ENCODE results near the gene PRM2. TPM values are rescaled to one million over a fixed set of nuclear protein-coding genes. Genes with fewer than 3 reads are reported as not detected.
"Not testable (repeated sequence)": the region's sequence is repeated elsewhere in the genome, so short reads cannot be mapped to it uniquely, and the experiment has no call there.

Gene PRM2
- total RNA-seq, 1 donor from 2014 or later: not detected

DNA sequence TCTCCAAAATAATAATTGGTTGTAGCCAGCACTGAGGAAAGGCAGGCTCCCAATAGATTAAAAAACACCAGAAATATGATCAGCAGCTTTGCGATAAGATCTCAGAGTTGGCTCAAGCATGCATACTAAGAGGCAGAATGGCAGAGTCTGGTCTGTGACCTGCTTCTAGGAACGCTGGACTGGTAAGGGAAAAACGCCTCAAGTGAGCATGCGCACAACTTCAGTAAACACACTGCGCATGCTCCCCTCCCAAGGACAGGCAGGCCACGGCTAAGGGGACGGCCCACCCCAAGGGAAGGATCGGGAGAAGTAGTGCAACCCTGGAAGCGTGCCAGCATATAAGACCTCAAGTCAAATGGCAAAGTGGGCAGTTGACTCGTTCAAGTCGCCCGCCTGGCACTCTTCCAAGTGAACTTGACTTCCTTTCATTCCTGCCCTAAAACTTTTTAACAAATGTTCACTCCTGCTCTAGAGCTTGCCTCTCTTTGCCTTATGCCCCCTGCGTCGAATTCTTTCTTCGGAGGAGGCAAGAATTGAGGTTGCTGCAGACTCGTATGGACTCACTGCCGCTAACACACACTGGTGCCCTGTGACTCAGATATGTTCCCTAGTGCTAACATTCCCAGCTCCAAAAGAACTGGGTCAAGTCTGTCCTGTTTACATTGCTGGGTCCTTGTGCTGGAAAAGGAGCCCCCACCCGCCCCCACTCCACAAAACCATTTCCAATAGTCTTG lies 27.3 kb upstream of the PRM2 start:
- Mint-ChIP-seq H3K27ac (peak overlapping the region; percentile 93), H3K4me3 (peak overlapping the region; percentile 20), H3K9me3 (no peaks in the 10 kb centered on the region), H3K27me3 (ENCODE audit: low read depth) (no peaks in the 10 kb centered on the region), H3K36me3 (no peaks in the 10 kb centered on the region), H3K4me1 (peaks cover 30% of the 10 kb centered on the region)
- TF ChIP-seq, protein P1, sequence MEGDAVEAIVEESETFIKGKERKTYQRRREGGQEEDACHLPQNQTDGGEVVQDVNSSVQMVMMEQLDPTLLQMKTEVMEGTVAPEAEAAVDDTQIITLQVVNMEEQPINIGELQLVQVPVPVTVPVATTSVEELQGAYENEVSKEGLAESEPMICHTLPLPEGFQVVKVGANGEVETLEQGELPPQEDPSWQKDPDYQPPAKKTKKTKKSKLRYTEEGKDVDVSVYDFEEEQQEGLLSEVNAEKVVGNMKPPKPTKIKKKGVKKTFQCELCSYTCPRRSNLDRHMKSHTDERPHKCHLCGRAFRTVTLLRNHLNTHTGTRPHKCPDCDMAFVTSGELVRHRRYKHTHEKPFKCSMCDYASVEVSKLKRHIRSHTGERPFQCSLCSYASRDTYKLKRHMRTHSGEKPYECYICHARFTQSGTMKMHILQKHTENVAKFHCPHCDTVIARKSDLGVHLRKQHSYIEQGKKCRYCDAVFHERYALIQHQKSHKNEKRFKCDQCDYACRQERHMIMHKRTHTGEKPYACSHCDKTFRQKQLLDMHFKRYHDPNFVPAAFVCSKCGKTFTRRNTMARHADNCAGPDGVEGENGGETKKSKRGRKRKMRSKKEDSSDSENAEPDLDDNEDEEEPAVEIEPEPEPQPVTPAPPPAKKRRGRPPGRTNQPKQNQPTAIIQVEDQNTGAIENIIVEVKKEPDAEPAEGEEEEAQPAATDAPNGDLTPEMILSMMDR (IDR thresholded peaks at IDR 0.05; ENCODE audit: unreplicated experiment): no peak
- peak; percentile 46 to 58 for DNase-seq (ENCODE audit: low spot score in 2 of 2, unreplicated experiment in 2 of 2)

- peak overlapping the region; percentile 93 for H3K27ac Mint-ChIP-seq
- H3K9me3 Mint-ChIP-seq: no peaks in the 10 kb centered on the region
- TF ChIP-seq, protein P1 (IDR thresholded peaks at IDR 0.05; ENCODE audit: unreplicated experiment): no peak
- H3K4me3 Mint-ChIP-seq: peak overlapping the region; percentile 11
- H3K4me1 Mint-ChIP-seq: peaks cover 27% of the 10 kb centered on the region
- H3K36me3 Mint-ChIP-seq: no peaks in the 10 kb centered on the region
- H3K27me3 Mint-ChIP-seq (ENCODE audit: low read depth): no peaks in the 10 kb centered on the region
- no peak for DNase-seq (ENCODE audit: low spot score in 2 of 2, unreplicated experiment in 2 of 2)
Measured at GRCh38 chr16:11302977-11303376, 26.7 kb upstream of the PRM2 start.

- Mint-ChIP-seq H3K9me3 (no peaks in the 10 kb centered on the region), H3K27me3 (ENCODE audit: low read depth) (no peaks in the 10 kb centered on the region), H3K27ac (peak overlapping the region; percentile 68), H3K4me1 (peaks cover 37% of the 10 kb centered on the region), H3K36me3 (no peaks in the 10 kb centered on the region), H3K4me3 (no peak overlapping the region)
- TF ChIP-seq, protein P1 (IDR thresholded peaks at IDR 0.05; ENCODE audit: unreplicated experiment): no peak
- no peak for DNase-seq (ENCODE audit: low spot score in 2 of 2, unreplicated experiment in 2 of 2)
Measured at GRCh38 chr16:11301645-11302501, 25.6 kb upstream of the PRM2 start.

- no peak for DNase-seq (ENCODE audit: low spot score in 2 of 2, unreplicated experiment in 2 of 2)
- H3K27ac Mint-ChIP-seq: no peak overlapping the region
- H3K36me3 Mint-ChIP-seq: no peaks in the 10 kb centered on the region
- TF ChIP-seq, protein P1 (IDR thresholded peaks at IDR 0.05; ENCODE audit: unreplicated experiment): no peak
- peaks cover 44% of the 10 kb centered on the region for H3K4me1 Mint-ChIP-seq
- no peaks in the 10 kb centered on the region for H3K27me3 Mint-ChIP-seq (ENCODE audit: low read depth)
- no peaks in the 10 kb centered on the region for H3K9me3 Mint-ChIP-seq
- no peak overlapping the region for H3K4me3 Mint-ChIP-seq
Measured at GRCh38 chr16:11300560-11300892, 24.2 kb upstream of the PRM2 start.

DNA sequence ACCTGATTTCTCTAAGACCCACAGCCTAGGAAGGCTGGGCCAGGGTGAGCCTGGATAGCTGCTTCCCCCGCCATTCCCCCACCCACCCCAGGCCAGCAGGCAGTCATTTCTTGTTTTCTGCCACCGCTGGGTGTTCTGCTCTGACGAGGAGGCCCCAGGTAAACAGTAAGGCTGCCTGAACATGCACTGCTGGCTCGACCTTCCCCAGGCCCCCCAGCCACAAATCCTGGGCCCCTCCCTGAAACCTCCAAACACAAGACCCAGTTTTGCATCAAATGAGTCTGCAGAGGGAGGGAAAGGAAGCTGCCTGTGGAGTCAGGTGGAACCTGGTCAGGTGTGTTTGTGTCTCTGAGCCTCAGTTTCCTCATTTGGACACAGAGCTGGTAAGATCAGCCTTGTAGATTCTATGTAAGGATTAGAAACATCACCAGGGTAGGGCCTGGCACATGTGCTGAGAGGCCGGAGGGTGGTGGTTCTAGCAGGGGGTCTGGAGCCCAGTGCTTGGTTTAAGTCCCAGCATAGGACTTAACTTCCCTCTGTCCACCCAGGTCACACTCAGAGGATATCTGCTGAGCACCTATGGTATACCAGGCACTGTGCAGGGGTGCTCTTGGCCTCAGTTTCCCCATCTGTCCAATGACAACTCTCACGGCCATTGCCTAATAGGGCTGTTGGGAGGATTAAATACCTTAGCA lies 23.7 kb upstream of the PRM2 start:
- TF ChIP-seq, protein P1 (IDR thresholded peaks at IDR 0.05; ENCODE audit: unreplicated experiment): no peak
- Mint-ChIP-seq H3K4me3 (no peak overlapping the region), H3K27me3 (ENCODE audit: low read depth) (no peaks in the 10 kb centered on the region), H3K9me3 (no peaks in the 10 kb centered on the region), H3K27ac (no peak overlapping the region), H3K36me3 (no peaks in the 10 kb centered on the region), H3K4me1 (peaks cover 44% of the 10 kb centered on the region)
- no peak for DNase-seq (ENCODE audit: low spot score in 2 of 2, unreplicated experiment in 2 of 2)

GRCh38 chr16:11298950-11299547 lies 22.8 kb upstream of the PRM2 start:
- not testable (repeated sequence) for H3K27me3 Mint-ChIP-seq (ENCODE audit: low read depth); DNase-seq (ENCODE audit: low spot score in 2 of 2, unreplicated experiment in 2 of 2); H3K4me3 Mint-ChIP-seq; H3K9me3 Mint-ChIP-seq; H3K36me3 Mint-ChIP-seq
- H3K27ac Mint-ChIP-seq: peak overlapping the region; percentile 47
- peaks cover 41% of the 10 kb centered on the region for H3K4me1 Mint-ChIP-seq

Measured in mesothelial cell of epicardium (in vitro differentiated cells).